Chondrocyte (in vitro differentiated cells): Measurements from ENCODE around the gene TBC1D14. TPM values are rescaled to one million over a fixed set of nuclear protein-coding genes. Genes with fewer than 3 reads are reported as not detected.

Source experiments
- DNase-seq: peaks from one replicate; pipeline ENCODE4 v3.0.0; 2021; ENCODE audit warnings: mixed read lengths, low spot score
- H3K27ac Mint-ChIP-seq: one replicate; pipeline ENCODE4 v1.8.0; 2021; ENCODE audit warnings: mild to moderate bottlenecking, moderate library complexity, mixed read lengths; ENCODE audit not compliant: unreplicated experiment
- H3K27me3 Mint-ChIP-seq: 2 replicates; pipeline ENCODE4 v1.8.0; 2021; ENCODE audit warnings: low read depth, mixed read lengths
- H3K36me3 Mint-ChIP-seq: 2 replicates; pipeline ENCODE4 v1.8.0; 2021; ENCODE audit warnings: low read depth, mixed read lengths
- H3K4me1 Mint-ChIP-seq: 2 replicates; pipeline ENCODE4 v1.8.0; 2021; ENCODE audit warnings: low read depth, mild to moderate bottlenecking, mixed read lengths
- H3K4me3 Mint-ChIP-seq: one replicate; pipeline ENCODE4 v1.8.0; 2021; ENCODE audit warnings: mild to moderate bottlenecking, moderate library complexity, mixed read lengths; ENCODE audit not compliant: unreplicated experiment
- H3K9me3 Mint-ChIP-seq: 2 replicates; pipeline ENCODE4 v1.8.0; 2021; ENCODE audit warnings: low read depth, mixed read lengths
- total RNA-seq: library from RNA; stranded (reverse); gene quantifications from 3 replicates; pipeline ENCODE4 v1.2.1, GENCODE V29; 2021
- TF ChIP-seq, protein P1 (sequence below): fragments of 200-600 bp; sonication (generic); IDR thresholded peaks from 2 replicates; pipeline ENCODE4 v1.5.0; 2021; ENCODE audit warnings: antibody characterized with exemption, mild to moderate bottlenecking, moderate library complexity

TBC1D14 gene
- total RNA-seq, 1 donor from 2014 or later, result 25.2 TPM

DNA sequence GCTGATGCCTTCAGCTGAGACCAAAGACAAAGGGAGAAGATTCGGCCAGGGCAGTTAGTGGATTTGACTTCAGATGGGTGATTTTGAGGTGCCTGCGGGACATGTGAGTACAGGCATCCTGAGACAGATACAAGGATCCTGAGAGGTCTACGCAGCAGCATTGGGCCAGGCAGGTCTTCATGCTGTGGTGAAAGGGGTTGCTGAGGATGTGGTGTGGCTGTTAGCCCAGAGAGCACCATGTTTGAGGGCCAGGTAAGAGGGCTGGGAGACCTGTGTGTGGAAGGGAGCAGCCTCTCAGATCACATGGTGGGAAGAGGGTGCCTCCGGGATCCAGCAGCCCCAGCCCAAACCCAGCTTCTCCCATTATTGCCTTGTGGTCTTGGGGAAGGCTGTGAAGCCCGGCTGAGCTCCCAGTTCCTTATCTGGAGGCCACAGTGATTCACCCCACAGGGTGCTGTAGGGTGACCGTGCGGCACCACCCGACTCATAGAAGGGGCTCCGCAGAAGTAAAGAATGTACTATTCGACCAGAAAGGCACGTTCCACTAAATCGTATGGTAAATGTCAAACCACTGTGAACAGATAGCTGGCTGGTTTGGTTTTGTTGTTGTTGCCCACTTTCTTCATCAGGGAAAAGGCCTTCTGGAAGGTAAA is 105.9 kb downstream of the TBC1D14 start:
- peaks cover 6% of the 10 kb centered on the region for H3K4me1 Mint-ChIP-seq
- no peak overlapping the region for H3K4me3 Mint-ChIP-seq
- no peaks in the 10 kb centered on the region for H3K9me3 Mint-ChIP-seq
- no peak overlapping the region for H3K27ac Mint-ChIP-seq
- no peak for DNase-seq
- no peaks in the 10 kb centered on the region for H3K27me3 Mint-ChIP-seq
- TF ChIP-seq, protein P1, sequence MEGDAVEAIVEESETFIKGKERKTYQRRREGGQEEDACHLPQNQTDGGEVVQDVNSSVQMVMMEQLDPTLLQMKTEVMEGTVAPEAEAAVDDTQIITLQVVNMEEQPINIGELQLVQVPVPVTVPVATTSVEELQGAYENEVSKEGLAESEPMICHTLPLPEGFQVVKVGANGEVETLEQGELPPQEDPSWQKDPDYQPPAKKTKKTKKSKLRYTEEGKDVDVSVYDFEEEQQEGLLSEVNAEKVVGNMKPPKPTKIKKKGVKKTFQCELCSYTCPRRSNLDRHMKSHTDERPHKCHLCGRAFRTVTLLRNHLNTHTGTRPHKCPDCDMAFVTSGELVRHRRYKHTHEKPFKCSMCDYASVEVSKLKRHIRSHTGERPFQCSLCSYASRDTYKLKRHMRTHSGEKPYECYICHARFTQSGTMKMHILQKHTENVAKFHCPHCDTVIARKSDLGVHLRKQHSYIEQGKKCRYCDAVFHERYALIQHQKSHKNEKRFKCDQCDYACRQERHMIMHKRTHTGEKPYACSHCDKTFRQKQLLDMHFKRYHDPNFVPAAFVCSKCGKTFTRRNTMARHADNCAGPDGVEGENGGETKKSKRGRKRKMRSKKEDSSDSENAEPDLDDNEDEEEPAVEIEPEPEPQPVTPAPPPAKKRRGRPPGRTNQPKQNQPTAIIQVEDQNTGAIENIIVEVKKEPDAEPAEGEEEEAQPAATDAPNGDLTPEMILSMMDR, result no peak
- H3K36me3 Mint-ChIP-seq, result peaks cover 24% of the 10 kb centered on the region

DNA sequence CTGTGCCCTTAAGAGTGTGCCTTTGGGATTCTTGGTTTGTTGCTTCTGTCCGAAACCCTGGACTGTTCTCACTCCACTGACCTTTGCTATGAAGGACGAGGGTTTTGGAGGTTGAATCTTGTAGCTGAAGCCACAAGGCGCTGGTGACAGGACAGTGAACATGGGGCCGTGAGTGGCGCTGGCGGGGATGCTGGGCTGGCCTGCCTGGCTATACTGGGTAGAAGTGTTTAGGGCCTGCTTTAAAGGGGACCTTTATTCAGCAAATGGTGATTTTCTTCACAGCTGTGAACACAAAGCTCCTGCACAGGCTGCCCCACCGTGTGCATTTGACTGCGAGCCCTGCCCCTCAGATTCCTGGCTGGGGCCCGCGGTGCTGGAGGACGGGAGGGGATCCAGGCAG is 106.5 kb downstream of the TBC1D14 start:
- Mint-ChIP-seq H3K9me3 (no peaks in the 10 kb centered on the region), H3K36me3 (peaks cover 26% of the 10 kb centered on the region), H3K27me3 (no peaks in the 10 kb centered on the region), H3K27ac (no peak overlapping the region), H3K4me3 (no peak overlapping the region), H3K4me1 (peaks cover 12% of the 10 kb centered on the region)
- DNase-seq, result no peak
- TF ChIP-seq, protein P1, result no peak

DNA sequence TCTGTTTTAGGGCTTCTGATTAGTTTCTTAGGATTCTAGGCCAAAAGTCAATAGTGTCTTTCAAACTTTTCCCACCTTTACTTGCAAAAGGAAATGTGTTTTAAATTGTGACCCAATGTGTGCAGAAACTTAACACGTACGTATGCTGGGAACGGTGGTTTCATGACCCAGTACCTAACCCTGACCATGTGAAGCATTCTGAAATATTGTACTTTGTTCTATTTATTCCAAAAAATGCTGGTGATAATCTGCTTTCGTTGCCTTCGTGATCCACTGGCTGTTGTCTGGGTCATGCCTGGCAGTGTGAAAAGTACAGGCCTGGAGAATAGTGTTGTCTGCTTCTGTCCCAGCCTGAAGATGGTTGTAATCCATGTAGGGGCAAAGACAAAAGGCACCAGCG is 106.9 kb downstream of the TBC1D14 start:
- no peaks in the 10 kb centered on the region for H3K9me3 Mint-ChIP-seq
- DNase-seq, result no peak
- no peak overlapping the region for H3K4me3 Mint-ChIP-seq
- TF ChIP-seq, protein P1, result no peak
- no peaks in the 10 kb centered on the region for H3K27me3 Mint-ChIP-seq
- peaks cover 12% of the 10 kb centered on the region for H3K4me1 Mint-ChIP-seq
- H3K36me3 Mint-ChIP-seq, result peaks cover 23% of the 10 kb centered on the region
- H3K27ac Mint-ChIP-seq, result no peak overlapping the region

DNA sequence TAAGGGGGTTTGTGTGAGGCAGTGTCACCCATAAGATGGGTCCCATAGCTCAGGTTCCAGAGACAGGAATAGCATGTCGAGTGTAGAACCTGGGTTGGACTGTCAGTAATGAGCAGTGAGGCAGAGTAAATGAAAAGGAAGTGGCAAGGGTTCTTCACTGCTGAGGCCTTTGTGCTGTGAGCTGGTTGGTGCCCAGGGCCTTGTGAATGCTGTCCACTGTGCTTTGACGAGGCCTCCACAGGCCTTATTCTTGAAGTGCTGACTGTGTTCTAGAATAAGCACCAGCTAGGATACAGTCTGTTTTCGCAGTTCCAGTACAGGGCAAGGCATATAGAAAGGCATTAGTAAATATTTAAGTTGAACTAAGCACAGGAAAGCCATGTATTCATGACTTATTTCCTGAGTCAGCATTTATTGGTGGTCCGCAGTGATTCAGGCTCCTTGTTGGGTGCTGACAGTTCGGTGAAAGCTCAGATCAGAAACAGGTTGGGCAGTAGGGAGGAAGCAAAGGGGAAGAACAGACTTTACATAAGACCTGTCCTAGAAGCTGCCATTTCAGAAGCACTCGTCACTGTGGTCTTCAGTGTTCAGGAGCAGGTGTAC is 107.9 kb downstream of the TBC1D14 start:
- H3K36me3 Mint-ChIP-seq, result peaks cover 23% of the 10 kb centered on the region
- TF ChIP-seq, protein P1, result no peak
- peaks cover 23% of the 10 kb centered on the region for H3K4me1 Mint-ChIP-seq
- no peak overlapping the region for H3K27ac Mint-ChIP-seq
- H3K4me3 Mint-ChIP-seq, result no peak overlapping the region
- DNase-seq, result no peak
- H3K9me3 Mint-ChIP-seq, result no peaks in the 10 kb centered on the region
- no peaks in the 10 kb centered on the region for H3K27me3 Mint-ChIP-seq

DNA sequence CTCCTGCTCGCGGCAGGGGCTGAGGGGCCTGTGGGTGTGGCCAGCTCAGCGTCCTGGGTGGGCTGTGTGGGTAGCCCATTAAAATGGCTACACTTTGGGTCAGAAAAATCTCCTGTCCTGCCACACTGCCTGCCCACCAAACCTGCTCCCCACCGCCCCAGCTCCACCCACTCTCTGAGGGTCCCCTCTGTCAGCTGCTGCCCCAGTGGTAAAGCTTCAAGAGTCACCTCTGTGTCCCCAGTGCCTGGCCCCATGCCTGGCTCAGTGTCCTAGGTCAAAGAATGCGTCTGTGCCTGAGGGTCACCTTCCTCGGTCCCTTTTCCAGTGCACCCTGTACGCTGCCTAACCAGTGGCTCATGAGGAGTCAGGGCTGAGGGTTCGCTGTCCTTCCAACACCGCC is 108.7 kb downstream of the TBC1D14 start:
- TF ChIP-seq, protein P1, result no peak
- H3K4me3 Mint-ChIP-seq, result no peak overlapping the region
- peaks cover 20% of the 10 kb centered on the region for H3K36me3 Mint-ChIP-seq
- no peak overlapping the region for H3K27ac Mint-ChIP-seq
- no peak for DNase-seq
- H3K9me3 Mint-ChIP-seq, result no peaks in the 10 kb centered on the region
- peaks cover 26% of the 10 kb centered on the region for H3K4me1 Mint-ChIP-seq
- H3K27me3 Mint-ChIP-seq, result no peaks in the 10 kb centered on the region
